ENCODE data around the gene SH3RF3.
A peak's percentile ranks its signal among the peaks of the same experiment; 100 is the strongest.
"Not testable (repeated sequence)": the region's sequence is repeated elsewhere in the genome, so short reads cannot be mapped to it uniquely, and the experiment has no call there.

The SH3RF3 gene

GRCh38 chr2:109153005-109153784 is 24.2 kb downstream of the SH3RF3 start:
- no peak for DNase-seq
- intact Hi-C loops (cut with DNase I), result no loop called here

- intact Hi-C loops (cut with DNase I), result no loop called here
- DNase-seq, result no peak
These were observed 24.8 kb downstream of the SH3RF3 start for GRCh38 chr2:109153807-109154206.

GRCh38 chr2:109154226-109154625 is 25.2 kb downstream of the SH3RF3 start:
- intact Hi-C loops (cut with DNase I), result no loop called here
- DNase-seq, result no peak

GRCh38 chr2:109155553-109156451 is 26.8 kb downstream of the SH3RF3 start:
- DNase-seq, result no peak
- intact Hi-C loops (cut with DNase I), result no loop called here

- intact Hi-C loops (cut with DNase I), result no loop called here
- DNase-seq, result no peak
These were observed 28.6 kb downstream of the SH3RF3 start for GRCh38 chr2:109157563-109158105.

- intact Hi-C loops (cut with DNase I), result no loop called here
- DNase-seq, result no peak
These were observed 29.2 kb downstream of the SH3RF3 start for GRCh38 chr2:109158237-109158636.

GRCh38 chr2:109159096-109159495 is 30.1 kb downstream of the SH3RF3 start:
- intact Hi-C loops (cut with DNase I), result no loop called here
- no peak for DNase-seq

- no peak for DNase-seq
- intact Hi-C loops (cut with DNase I), result no loop called here
These were observed 31.9 kb downstream of the SH3RF3 start for GRCh38 chr2:109160714-109161440.

GRCh38 chr2:109162367-109162766 is 33.4 kb downstream of the SH3RF3 start:
- DNase-seq; intact Hi-C loops (cut with DNase I): not testable (repeated sequence)

GRCh38 chr2:109162999-109163398 is 34.0 kb downstream of the SH3RF3 start:
- intact Hi-C loops (cut with DNase I), result no loop called here
- no peak for DNase-seq

GRCh38 chr2:109164311-109164710 is 35.3 kb downstream of the SH3RF3 start:
- no peak for DNase-seq
- intact Hi-C loops (cut with DNase I), result no loop called here

- DNase-seq, result no peak
- intact Hi-C loops (cut with DNase I), result no loop called here
These were observed 35.8 kb downstream of the SH3RF3 start for GRCh38 chr2:109164739-109165221.

GRCh38 chr2:109166811-109167210 is 37.8 kb downstream of the SH3RF3 start:
- no peak for DNase-seq
- intact Hi-C loops (cut with DNase I), result no loop called here

GRCh38 chr2:109168086-109168485 is 39.1 kb downstream of the SH3RF3 start:
- intact Hi-C loops (cut with DNase I), result no loop called here
- no peak for DNase-seq

- no peak for DNase-seq
- intact Hi-C loops (cut with DNase I), result no loop called here
These were observed 39.7 kb downstream of the SH3RF3 start for GRCh38 chr2:109168716-109169115.

GRCh38 chr2:109170645-109171044 is 41.6 kb downstream of the SH3RF3 start:
- no peak for DNase-seq
- intact Hi-C loops (cut with DNase I), result no loop called here

- DNase-seq, result peak in 1 of 10 donors; percentile 83
- intact Hi-C loops (cut with DNase I), result no loop called here
These were observed 42.7 kb downstream of the SH3RF3 start for GRCh38 chr2:109171444-109172334.

- DNase-seq, result no peak
- intact Hi-C loops (cut with DNase I), result no loop called here
These were observed 43.6 kb downstream of the SH3RF3 start for GRCh38 chr2:109172556-109173105.
